Liver (tissue), 9 donors: ENCODE data around the gene UNKL. TPM values are rescaled to one million over a fixed set of nuclear protein-coding genes. Genes with fewer than 3 reads are reported as not detected.

Experiments used
- DNase-seq: peaks from one replicate; pipeline ENCODE4 v3.0.0-alpha.2; 2017; ENCODE audit warnings: low spot score
- H3K27ac ChIP-seq, 2 donors: one replicate each; pipeline ENCODE4 v1.7.0; 2013; ENCODE audit warnings: inconsistent platforms in 2 of 2, low read length in 2 of 2, control low read depth in 1 of 2, low read depth in 1 of 2, mild to moderate bottlenecking in 1 of 2
- H3K27me3 ChIP-seq, 4 donors: one replicate each; pipeline versions ENCODE4 v1.6.1 to v1.7.0; 2013; ENCODE audit warnings: low read length in 3 of 4, inconsistent platforms in 1 of 4, mild to moderate bottlenecking in 1 of 4, moderate library complexity in 1 of 4; ENCODE audit not compliant: control insufficient read depth in 4 of 4, insufficient read depth in 4 of 4
- H3K36me3 ChIP-seq, 4 donors: one replicate each; pipeline versions ENCODE4 v1.6.1 to v1.7.0; 2013; ENCODE audit warnings: low read length in 3 of 4, mild to moderate bottlenecking in 3 of 4, low read depth in 1 of 4, moderate library complexity in 1 of 4; ENCODE audit not compliant: control insufficient read depth in 4 of 4, insufficient read depth in 3 of 4
- H3K4me1 ChIP-seq, 4 donors: one replicate each; pipeline versions ENCODE4 v1.6.1 to v1.7.0; 2013; ENCODE audit warnings: low read length in 3 of 4, mild to moderate bottlenecking in 3 of 4, moderate library complexity in 1 of 4; ENCODE audit not compliant: control insufficient read depth in 4 of 4, insufficient read depth in 4 of 4
- H3K4me3 ChIP-seq, 3 donors: one replicate each; pipeline versions ENCODE4 v1.6.1 to v1.7.0; 2013; ENCODE audit warnings: low read length in 3 of 3, control low read depth in 1 of 3, low read depth in 1 of 3, mild to moderate bottlenecking in 1 of 3
- H3K9ac ChIP-seq, 2 donors: one replicate each; pipeline ENCODE4 v1.7.0; 2013; ENCODE audit warnings: low read length in 2 of 2, mild to moderate bottlenecking in 2 of 2, moderate library complexity in 2 of 2, control low read depth in 1 of 2, low read depth in 1 of 2
- H3K9me3 ChIP-seq, 4 donors: one replicate each; pipeline versions ENCODE4 v1.6.1 to v1.7.0; 2013; ENCODE audit warnings: low read length in 3 of 4; ENCODE audit not compliant: control insufficient read depth in 4 of 4
- EGR1 ChIP-seq, 2 donors: IDR thresholded peaks; 2 replicates each; pipeline ENCODE4 v1.6.1; 2016 to 2018; ENCODE audit warnings: antibody characterized with exemption in 2 of 2, low read depth in 2 of 2
- FOXA1 ChIP-seq: IDR thresholded peaks from 2 replicates; pipeline ENCODE4 v1.6.1; 2016; ENCODE audit warnings: antibody characterized with exemption
- FOXA2 ChIP-seq: IDR thresholded peaks from 2 replicates; pipeline ENCODE4 v1.6.1; 2016; ENCODE audit warnings: antibody characterized with exemption
- GABPA ChIP-seq, 2 donors: IDR thresholded peaks in 1 of 2; conservative IDR thresholded peaks in 1 of 2; 2 replicates each; pipeline ENCODE4 v1.6.1; 2016; ENCODE audit warnings: antibody characterized with exemption in 2 of 2, mild to moderate bottlenecking in 1 of 2, moderate library complexity in 1 of 2
- HNF4G ChIP-seq: IDR thresholded peaks from 2 replicates; pipeline ENCODE4 v1.6.1; 2016; ENCODE audit warnings: antibody characterized with exemption
- JUND ChIP-seq, 2 donors: IDR thresholded peaks; 2 replicates each; pipeline ENCODE4 v1.6.1; 2016; ENCODE audit warnings: antibody characterized with exemption in 2 of 2
- NR2F2 ChIP-seq: IDR thresholded peaks from 2 replicates; pipeline ENCODE4 v1.6.1; 2016; ENCODE audit warnings: antibody characterized with exemption
- RAD21 ChIP-seq, 2 donors: IDR thresholded peaks; 2 replicates each; pipeline ENCODE4 v1.6.1; 2016; ENCODE audit warnings: antibody characterized with exemption in 2 of 2, mild to moderate bottlenecking in 2 of 2
- RXRA ChIP-seq, 2 donors: IDR thresholded peaks; 2 replicates each; pipeline ENCODE4 v1.6.1; 2017 to 2018; ENCODE audit warnings: antibody characterized with exemption in 2 of 2, mild to moderate bottlenecking in 1 of 2
- SP1 ChIP-seq: IDR thresholded peaks from 2 replicates; pipeline ENCODE4 v1.6.1; 2018; ENCODE audit warnings: antibody characterized with exemption, mild to moderate bottlenecking
- TAF1 ChIP-seq: conservative IDR thresholded peaks from 2 replicates; pipeline ENCODE4 v1.6.1; 2016; ENCODE audit warnings: antibody characterized with exemption, mild to moderate bottlenecking
- YY1 ChIP-seq: IDR thresholded peaks from 2 replicates; pipeline ENCODE4 v1.6.1; 2016; ENCODE audit warnings: antibody characterized with exemption, mild to moderate bottlenecking
- WGBS: extraction: QIAGEN DNeasy Blood & Tissue Kit; methylation state at CpG from one replicate; pipeline ENCODE4 v1.1.7; 2013; 5-methylcytosine and 5-hydroxymethylcytosine counted together
- polyA plus RNA-seq, 2 donors: library from polyadenylated mRNA; stranded (reverse) in 1 of 2; unstranded in 1 of 2; fragments of 200-250 nt in 1 of 2; fragments of >200 nt in 1 of 2; fragmentation: Nextera tagmentation in 1 of 2; extraction: Ambion mirVana in 1 of 2; gene quantifications; one replicate each; pipeline versions ENCODE4 v1.2.1 to v1.2.3, GENCODE V29; 2013 to 2015
- total RNA-seq, 2 donors: library from RNA; depleted of rRNA; stranded (reverse); fragments of >200 nt; gene quantifications; one replicate each; pipeline ENCODE4 v1.2.3, GENCODE V29; 2014
- TF ChIP-seq, protein P1 (sequence below): IDR thresholded peaks from 2 replicates; pipeline ENCODE4 v1.6.1; 2016; ENCODE audit warnings: antibody characterized with exemption, mild to moderate bottlenecking
- TF ChIP-seq, protein P2 (sequence below): IDR thresholded peaks from 2 replicates; pipeline ENCODE4 v1.6.1; 2016; ENCODE audit warnings: antibody characterized with exemption
- TF ChIP-seq, protein P3 (sequence below): fragments of 150-350 bp; IDR thresholded peaks from 2 replicates; pipeline ENCODE4 v1.5.1; 2017; ENCODE audit warnings: improper control_type of control experiment, low read depth, low read length; ENCODE audit not compliant: missing input control
- TF ChIP-seq, protein P4 (sequence below): IDR thresholded peaks from 2 replicates; pipeline ENCODE4 v1.6.1; 2016; ENCODE audit warnings: antibody characterized with exemption
- donor health status: healthy.
- donor health status: healthy.
- donor health status: healthy.
- donor health status: healthy.
- donor health status: healthy.

UNKL gene
- total and polyA plus RNA-seq, 4 donors: 3.5 to 14.7 (median 6.6) TPM

DNA sequence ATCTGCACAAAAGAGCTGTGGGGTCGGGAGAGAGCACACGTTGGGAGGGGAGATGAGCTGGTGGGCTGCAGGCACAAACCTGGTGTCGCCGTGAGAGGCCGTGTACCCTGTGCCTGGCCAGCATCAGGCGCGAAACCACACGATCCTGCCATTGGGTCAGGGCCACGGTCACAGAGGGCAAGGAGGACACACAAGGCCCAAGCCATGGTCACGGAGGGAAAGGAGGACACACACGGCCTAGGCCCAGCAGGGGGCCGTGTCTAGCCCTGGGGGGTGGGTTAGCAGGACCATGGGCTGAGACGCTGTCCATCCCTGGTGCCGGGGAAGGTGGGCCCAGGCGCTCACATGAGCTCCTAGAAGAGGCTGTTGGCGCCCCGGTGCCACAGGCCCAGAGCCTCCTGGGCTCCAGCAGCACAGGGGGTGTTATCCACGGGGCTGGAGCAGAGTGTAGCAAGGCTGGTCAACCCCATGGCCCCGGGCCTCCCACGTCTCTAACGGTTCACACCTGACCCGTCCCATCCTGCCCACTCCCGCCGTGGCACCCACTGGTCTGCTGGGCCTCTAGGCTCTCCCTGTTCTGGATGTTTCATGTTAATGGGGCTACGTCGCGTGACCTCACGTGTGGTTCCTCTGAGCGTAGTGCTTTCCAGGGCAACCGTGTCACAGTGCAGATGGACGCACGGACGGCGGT lies 37.3 kb upstream of the UNKL start:
- Histone ChIP-seq H3K27ac (no peak overlapping the region), H3K36me3 (peaks cover 0 to 52% (median 7%) of the 10 kb centered on the region in 4 donors), H3K27me3 (no peaks in the 10 kb centered on the region), H3K9me3 (no peaks in the 10 kb centered on the region), H3K9ac (no peak overlapping the region), H3K4me1 (no peaks in the 10 kb centered on the region), H3K4me3 (no peak overlapping the region)
- TF ChIP-seq, protein P1, sequence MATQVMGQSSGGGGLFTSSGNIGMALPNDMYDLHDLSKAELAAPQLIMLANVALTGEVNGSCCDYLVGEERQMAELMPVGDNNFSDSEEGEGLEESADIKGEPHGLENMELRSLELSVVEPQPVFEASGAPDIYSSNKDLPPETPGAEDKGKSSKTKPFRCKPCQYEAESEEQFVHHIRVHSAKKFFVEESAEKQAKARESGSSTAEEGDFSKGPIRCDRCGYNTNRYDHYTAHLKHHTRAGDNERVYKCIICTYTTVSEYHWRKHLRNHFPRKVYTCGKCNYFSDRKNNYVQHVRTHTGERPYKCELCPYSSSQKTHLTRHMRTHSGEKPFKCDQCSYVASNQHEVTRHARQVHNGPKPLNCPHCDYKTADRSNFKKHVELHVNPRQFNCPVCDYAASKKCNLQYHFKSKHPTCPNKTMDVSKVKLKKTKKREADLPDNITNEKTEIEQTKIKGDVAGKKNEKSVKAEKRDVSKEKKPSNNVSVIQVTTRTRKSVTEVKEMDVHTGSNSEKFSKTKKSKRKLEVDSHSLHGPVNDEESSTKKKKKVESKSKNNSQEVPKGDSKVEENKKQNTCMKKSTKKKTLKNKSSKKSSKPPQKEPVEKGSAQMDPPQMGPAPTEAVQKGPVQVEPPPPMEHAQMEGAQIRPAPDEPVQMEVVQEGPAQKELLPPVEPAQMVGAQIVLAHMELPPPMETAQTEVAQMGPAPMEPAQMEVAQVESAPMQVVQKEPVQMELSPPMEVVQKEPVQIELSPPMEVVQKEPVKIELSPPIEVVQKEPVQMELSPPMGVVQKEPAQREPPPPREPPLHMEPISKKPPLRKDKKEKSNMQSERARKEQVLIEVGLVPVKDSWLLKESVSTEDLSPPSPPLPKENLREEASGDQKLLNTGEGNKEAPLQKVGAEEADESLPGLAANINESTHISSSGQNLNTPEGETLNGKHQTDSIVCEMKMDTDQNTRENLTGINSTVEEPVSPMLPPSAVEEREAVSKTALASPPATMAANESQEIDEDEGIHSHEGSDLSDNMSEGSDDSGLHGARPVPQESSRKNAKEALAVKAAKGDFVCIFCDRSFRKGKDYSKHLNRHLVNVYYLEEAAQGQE: no peak
- no peak for TF ChIP-seq FOXA1
- TF ChIP-seq JUND (IDR thresholded peaks at IDR 0.05): no peak
- TF ChIP-seq YY1: no peak
- TF ChIP-seq TAF1: no peak
- TF ChIP-seq NR2F2: no peak
- no peak for TF ChIP-seq EGR1 (IDR thresholded peaks at IDR 0.05; ENCODE audit: low read depth in 2 of 2)
- TF ChIP-seq, protein P2, sequence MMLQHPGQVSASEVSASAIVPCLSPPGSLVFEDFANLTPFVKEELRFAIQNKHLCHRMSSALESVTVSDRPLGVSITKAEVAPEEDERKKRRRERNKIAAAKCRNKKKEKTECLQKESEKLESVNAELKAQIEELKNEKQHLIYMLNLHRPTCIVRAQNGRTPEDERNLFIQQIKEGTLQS: no peak
- no peak for TF ChIP-seq GABPA (IDR thresholded peaks at IDR 0.05 in 1 of 2, conservative IDR thresholded peaks at IDR 0.05 in 1 of 2)
- no peak for TF ChIP-seq SP1
- TF ChIP-seq, protein P3, sequence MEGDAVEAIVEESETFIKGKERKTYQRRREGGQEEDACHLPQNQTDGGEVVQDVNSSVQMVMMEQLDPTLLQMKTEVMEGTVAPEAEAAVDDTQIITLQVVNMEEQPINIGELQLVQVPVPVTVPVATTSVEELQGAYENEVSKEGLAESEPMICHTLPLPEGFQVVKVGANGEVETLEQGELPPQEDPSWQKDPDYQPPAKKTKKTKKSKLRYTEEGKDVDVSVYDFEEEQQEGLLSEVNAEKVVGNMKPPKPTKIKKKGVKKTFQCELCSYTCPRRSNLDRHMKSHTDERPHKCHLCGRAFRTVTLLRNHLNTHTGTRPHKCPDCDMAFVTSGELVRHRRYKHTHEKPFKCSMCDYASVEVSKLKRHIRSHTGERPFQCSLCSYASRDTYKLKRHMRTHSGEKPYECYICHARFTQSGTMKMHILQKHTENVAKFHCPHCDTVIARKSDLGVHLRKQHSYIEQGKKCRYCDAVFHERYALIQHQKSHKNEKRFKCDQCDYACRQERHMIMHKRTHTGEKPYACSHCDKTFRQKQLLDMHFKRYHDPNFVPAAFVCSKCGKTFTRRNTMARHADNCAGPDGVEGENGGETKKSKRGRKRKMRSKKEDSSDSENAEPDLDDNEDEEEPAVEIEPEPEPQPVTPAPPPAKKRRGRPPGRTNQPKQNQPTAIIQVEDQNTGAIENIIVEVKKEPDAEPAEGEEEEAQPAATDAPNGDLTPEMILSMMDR: no peak
- TF ChIP-seq, protein P4, sequence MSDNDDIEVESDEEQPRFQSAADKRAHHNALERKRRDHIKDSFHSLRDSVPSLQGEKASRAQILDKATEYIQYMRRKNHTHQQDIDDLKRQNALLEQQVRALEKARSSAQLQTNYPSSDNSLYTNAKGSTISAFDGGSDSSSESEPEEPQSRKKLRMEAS: no peak
- no peak for TF ChIP-seq FOXA2
- DNase-seq: no peak
- 97% methylated on average over 34 of the region's 34 CpGs for WGBS

DNA sequence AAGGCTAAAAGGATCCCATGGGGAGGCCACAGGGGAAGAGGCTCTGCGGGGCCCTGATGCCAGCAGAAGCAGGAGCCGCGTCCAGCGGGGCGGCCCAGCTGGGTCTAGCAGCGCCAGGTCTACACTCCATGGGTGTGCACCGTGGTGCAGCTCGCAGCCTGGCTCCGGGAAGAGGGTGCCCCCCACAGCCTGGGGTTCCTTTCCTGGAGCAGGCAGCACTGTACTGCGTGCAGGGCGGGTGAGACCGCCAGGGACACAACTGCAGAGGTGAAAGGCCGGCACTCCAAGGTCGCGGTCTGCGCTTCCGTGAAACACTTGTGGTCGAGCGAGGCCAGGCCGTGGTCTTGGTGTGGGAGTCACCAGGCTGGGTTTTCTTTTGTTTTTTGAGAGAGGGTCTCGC lies 36.3 kb upstream of the UNKL start:
- WGBS: 98% methylated on average over 21 of the region's 21 CpGs
- Histone ChIP-seq H3K27ac (no peak overlapping the region), H3K36me3 (peaks cover 0 to 57% (median 11%) of the 10 kb centered on the region in 4 donors), H3K9me3 (no peaks in the 10 kb centered on the region), H3K4me3 (no peak overlapping the region), H3K4me1 (no peaks in the 10 kb centered on the region), H3K27me3 (no peaks in the 10 kb centered on the region), H3K9ac (no peak overlapping the region)
- DNase-seq: no peak
- TF ChIP-seq FOXA1 (no peak), HNF4G (no peak), RXRA (IDR thresholded peaks at IDR 0.05) (no peak), SP1 (no peak), JUND (IDR thresholded peaks at IDR 0.05) (no peak), RAD21 (IDR thresholded peaks at IDR 0.05) (no peak)
- TF ChIP-seq, protein P2: no peak
- TF ChIP-seq, protein P1: no peak
